SK-N-MC (cell line): ENCODE measurements around the gene NT5DC4.
"Not testable (repeated sequence)": the region's sequence is repeated elsewhere in the genome, so short reads cannot be mapped to it uniquely, and the experiment has no call there.

Source experiments
- DNase-seq: peaks from one replicate; pipeline ENCODE4 v3.0.0-alpha.2; 2011; ENCODE audit warnings: low read depth, low spot score
- H3K27ac ChIP-seq: fragments of 200-600 bp; sonication (generic); 2 replicates; pipeline ENCODE4 v1.5.1; 2016; ENCODE audit warnings: mixed run types
- H3K36me3 ChIP-seq: fragments of 200-600 bp; sonication (generic); 2 replicates; pipeline ENCODE4 v1.6.1; 2017; ENCODE audit warnings: antibody characterized with exemption, low read length, mixed read lengths; ENCODE audit not compliant: insufficient read depth
- H3K4me3 ChIP-seq: fragments of 200-600 bp; sonication (generic); 2 replicates; pipeline ENCODE4 v1.5.1; 2016
- H3K9ac ChIP-seq: fragments of 200-600 bp; sonication (generic); 2 replicates; pipeline ENCODE4 v1.8.0; 2017; ENCODE audit warnings: mixed run types, mixed read lengths; ENCODE audit not compliant: insufficient read length
- H3K9me3 ChIP-seq: fragments of 200-600 bp; sonication (generic); 2 replicates; pipeline ENCODE4 v1.6.1; 2017; ENCODE audit warnings: low read depth, mild to moderate bottlenecking, antibody characterized with exemption, low read length, moderate library complexity, mixed read lengths
- EZH2 ChIP-seq: fragments of 200-600 bp; sonication (generic); IDR thresholded peaks from one replicate; pipeline ENCODE4 v1.6.1; 2017; ENCODE audit warnings: antibody characterized with exemption
- FOXP2 ChIP-seq: optimal IDR thresholded peaks from 2 replicates; pipeline ENCODE3; 2011; ENCODE audit warnings: mild to moderate bottlenecking, moderate library complexity; ENCODE audit not compliant: insufficient read depth; ENCODE audit errors: extremely low read length, control extremely low read depth
- POLR2AphosphoS5 ChIP-seq: IDR thresholded peaks from 2 replicates; pipeline ENCODE4 v1.6.1; 2012; ENCODE audit warnings: mild to moderate bottlenecking, low read depth, low read length, borderline replicate concordance

NT5DC4 gene

DNA sequence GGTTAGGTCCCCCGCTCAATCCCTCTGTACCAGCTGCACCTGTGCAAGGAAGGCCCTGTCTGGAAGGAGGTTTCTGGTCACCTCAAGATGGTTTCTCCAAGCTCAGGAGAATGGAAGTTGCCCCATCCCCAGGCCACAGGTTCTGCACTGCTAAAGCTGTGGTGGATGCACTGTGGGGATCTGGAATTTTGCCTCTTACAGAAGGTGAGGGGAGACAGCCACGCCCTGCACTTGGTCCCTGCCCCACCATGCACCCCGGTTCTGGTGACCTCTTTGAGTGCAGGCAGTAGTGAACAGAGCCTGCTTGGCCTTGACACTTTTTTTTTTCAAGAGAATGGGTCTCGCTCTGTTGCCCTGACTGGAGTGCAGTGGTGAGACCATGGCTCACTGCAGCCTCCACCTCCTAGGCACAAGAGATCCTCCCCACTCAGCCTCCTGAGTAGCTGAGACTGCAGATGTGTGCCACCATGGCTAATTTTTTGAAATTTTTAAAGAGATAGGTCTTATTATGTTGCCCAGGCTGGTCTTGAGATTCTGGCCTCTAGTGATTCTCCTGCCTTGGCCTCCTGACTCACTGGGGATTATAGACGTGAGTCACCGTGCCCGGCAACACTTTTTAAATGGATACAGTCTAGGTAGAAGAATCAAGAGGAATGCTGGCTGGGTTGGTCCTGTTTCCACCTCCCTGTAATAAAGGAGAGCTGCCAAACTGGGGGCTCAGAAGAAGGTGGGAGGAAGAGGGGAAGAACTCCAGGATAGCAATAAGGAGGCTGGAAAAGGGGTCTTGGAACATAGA is 5.8 kb upstream of the NT5DC4 start:
- TF ChIP-seq FOXP2: no peak
- TF ChIP-seq POLR2AphosphoS5: no peak
- TF ChIP-seq EZH2: no peak
- no peak overlapping the region for H3K27ac ChIP-seq
- DNase-seq: no peak
- no peaks in the 10 kb centered on the region for H3K9me3 ChIP-seq
- no peak overlapping the region for H3K9ac ChIP-seq
- no peak overlapping the region for H3K4me3 ChIP-seq
- no peaks in the 10 kb centered on the region for H3K36me3 ChIP-seq

DNA sequence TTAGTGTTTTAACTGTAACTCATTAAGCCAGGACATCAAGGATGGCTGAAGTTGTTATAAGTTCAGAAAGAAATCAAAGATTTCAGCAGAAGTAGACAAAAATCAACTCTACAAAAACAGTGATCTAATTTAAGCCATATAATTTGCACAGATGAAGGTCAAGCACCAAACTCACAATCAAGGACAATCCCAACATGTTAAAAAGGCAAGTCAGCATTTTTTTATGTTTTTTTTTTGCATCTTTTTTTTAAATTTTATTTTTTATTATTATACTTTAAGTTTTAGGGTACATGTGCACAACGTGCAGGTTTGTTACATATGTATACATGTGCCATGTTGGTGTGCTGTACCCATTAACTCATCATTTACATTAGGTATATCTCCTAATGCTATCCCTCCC is 4.7 kb upstream of the NT5DC4 start:
- not testable (repeated sequence) for H3K9ac ChIP-seq, H3K4me3 ChIP-seq, H3K27ac ChIP-seq, DNase-seq, H3K9me3 ChIP-seq, H3K36me3 ChIP-seq

DNA sequence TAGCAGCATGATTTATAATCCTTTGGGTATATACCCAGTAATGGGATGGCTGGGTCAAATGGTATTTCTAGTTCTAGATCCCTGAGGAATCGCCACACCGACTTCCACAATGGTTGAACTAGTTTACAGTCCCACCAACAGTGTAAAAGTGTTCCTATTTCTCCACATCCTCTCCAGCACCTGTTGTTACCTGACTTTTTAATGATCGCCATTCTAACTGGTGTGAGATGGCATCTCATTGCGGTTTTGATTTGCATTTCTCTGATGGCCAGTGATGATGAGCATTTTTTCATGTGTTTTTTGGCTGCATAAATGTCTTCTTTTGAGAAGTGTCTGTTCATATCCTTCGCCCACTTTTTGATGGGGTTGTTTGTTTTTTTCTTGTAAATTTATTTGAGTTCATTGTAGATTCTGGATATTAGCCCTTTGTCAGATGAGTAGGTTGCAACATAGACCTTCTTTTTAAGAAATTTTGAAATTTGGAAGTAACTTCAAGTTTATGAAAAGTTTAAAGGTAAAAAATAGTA is 3.9 kb upstream of the NT5DC4 start:
- not testable (repeated sequence) for H3K4me3 ChIP-seq, DNase-seq, H3K9me3 ChIP-seq, H3K36me3 ChIP-seq, H3K27ac ChIP-seq, H3K9ac ChIP-seq

DNA sequence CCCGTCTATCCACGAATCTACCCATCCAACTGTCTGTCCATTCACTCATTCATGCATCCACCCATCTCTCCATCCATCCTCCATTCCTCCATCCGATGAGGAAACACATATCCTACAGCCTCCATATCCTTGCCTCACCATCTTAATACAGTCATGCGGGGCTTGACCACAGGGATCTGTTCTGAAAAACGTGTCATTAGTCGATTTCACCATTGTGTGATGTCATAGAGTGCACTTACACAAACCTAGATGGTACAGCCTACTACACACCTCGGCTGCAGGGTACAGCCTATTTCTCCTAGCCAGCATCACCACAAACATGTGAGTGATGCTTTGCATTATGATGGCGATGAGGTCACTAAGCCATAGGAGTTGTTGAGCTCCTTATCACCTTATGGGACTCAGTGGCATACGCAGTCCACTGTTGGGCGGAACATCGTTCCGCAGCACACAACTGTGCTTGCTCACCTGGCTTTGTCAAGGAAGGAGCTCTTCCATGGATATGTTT is 1.9 kb upstream of the NT5DC4 start:
- Histone ChIP-seq H3K27ac (no peak overlapping the region), H3K36me3 (no peaks in the 10 kb centered on the region), H3K9ac (no peak overlapping the region), H3K9me3 (no peaks in the 10 kb centered on the region), H3K4me3 (no peak overlapping the region)
- DNase-seq: no peak
- no peak for TF ChIP-seq POLR2AphosphoS5
- TF ChIP-seq EZH2: no peak
- TF ChIP-seq FOXP2: no peak

DNA sequence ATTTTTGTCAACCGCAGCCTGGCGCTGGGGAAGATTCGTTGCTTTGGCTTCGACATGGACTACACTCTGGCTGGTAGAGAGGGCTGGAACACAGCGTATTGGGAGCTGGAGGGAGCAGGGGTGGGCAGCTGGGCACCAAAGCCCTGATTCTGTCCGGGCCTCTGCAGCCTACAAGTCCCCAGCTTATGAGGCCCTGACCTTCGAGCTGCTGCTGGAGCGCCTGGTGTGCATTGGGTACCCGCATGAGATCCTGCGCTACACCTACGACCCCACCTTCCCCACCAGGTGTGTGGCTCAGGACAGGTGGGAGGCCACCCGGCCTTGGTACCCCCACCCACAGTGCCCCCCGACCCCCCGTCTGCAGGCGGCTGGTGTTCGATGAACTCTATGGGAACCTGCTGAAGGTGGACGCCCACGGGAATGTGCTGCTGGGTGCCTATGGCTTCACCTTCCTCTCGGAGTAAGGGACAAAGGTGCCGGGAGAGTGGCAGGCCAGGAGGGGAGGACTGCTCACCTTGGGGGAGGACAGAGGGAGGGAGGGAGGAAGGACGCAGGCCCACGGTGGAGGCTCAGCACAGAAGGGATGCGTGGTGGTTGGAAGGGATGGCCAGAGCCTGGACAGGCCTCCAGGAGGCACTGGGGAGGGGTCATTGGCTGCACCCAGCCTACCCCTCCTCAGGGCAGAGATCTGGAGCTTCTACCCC is 1.2 kb downstream of the NT5DC4 start:
- no peak for DNase-seq
- Histone ChIP-seq H3K9ac (no peak overlapping the region), H3K27ac (no peak overlapping the region), H3K9me3 (no peaks in the 10 kb centered on the region), H3K4me3 (no peak overlapping the region), H3K36me3 (no peaks in the 10 kb centered on the region)
- TF ChIP-seq POLR2AphosphoS5 (no peak), EZH2 (no peak), FOXP2 (no peak)

DNA sequence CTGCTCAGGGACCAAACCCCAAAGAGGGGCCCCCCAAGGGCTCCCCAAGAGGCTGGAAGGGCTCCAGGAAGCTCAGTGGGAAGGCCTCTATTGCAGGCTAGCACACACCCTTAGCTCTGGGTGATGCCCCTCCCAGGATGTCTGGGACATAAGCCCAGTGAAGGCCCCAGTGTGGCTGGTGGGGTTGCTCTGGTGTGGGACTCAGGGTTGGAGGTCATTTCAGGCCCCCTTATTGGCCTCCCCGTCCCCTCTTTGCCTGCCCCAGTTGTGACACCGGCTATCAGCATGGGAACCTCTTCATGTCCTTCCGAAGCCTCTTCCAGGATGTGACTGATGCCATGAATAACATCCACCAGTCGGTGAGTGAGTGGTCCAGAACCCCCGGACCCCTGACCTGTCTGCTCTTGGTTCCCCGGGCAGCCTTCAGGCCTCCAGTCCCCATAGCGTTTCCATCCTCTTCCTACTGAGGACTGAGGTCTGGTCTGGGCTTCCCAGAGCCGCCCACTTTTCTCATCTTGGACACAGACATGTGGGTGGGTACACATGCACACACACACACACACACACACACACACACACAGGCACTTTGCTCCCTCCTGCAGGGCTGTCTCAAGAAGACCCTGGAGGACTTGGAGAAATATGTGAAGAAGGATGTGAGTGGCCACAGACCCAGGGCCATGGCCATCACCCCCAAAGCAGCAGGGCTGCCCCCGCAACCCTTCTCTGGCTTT is 2.2 kb downstream of the NT5DC4 start:
- Histone ChIP-seq H3K4me3 (no peak overlapping the region), H3K9me3 (no peaks in the 10 kb centered on the region), H3K36me3 (no peaks in the 10 kb centered on the region), H3K9ac (no peak overlapping the region), H3K27ac (no peak overlapping the region)
- no peak for TF ChIP-seq POLR2AphosphoS5
- TF ChIP-seq EZH2: no peak
- no peak for TF ChIP-seq FOXP2
- no peak for DNase-seq

- Histone ChIP-seq H3K9me3 (no peaks in the 10 kb centered on the region), H3K27ac (no peak overlapping the region), H3K9ac (no peak overlapping the region)
Measured at GRCh38 chr2:112723547-112723940, 2.7 kb downstream of the NT5DC4 start.

GRCh38 chr2:112723995-112724394 is 3.2 kb downstream of the NT5DC4 start:
- Histone ChIP-seq H3K9ac (no peak overlapping the region), H3K9me3 (no peaks in the 10 kb centered on the region), H3K27ac (no peak overlapping the region), H3K36me3 (no peaks in the 10 kb centered on the region), H3K4me3 (no peak overlapping the region)
- DNase-seq: no peak
- TF ChIP-seq POLR2AphosphoS5 (no peak), EZH2 (no peak), FOXP2 (no peak)

More at GRCh38 chr2:112723547-112723940, 2.7 kb downstream of the NT5DC4 start:
- H3K4me3 ChIP-seq: no peak overlapping the region
- no peaks in the 10 kb centered on the region for H3K36me3 ChIP-seq
- no peak for DNase-seq
- TF ChIP-seq POLR2AphosphoS5 (no peak), FOXP2 (no peak), EZH2 (no peak)
